HepG2 (cell line): ENCODE measurements around the gene HRC. TPM values are rescaled to one million over a fixed set of nuclear protein-coding genes. Genes with fewer than 3 reads are reported as not detected.
A peak's percentile ranks its signal among the peaks of the same experiment; 100 is the strongest.

Experiments used
- AHR ChIP-seq: IDR thresholded peaks from 2 replicates; pipeline ENCODE4 v1.6.1; 2018; ENCODE audit warnings: missing genetic modification reagents, missing compliant biosample characterization
- ARNT2 ChIP-seq: sonication (generic); formaldehyde crosslinking; IDR thresholded peaks from 2 replicates; pipeline ENCODE4 v1.8.0; 2022; ENCODE audit warnings: mild to moderate bottlenecking, low read depth, missing genetic modification reagents, moderate library complexity
- ETV5 ChIP-seq: IDR thresholded peaks from 2 replicates; pipeline ENCODE4 v1.6.1; 2018; ENCODE audit warnings: missing biosample characterization, missing genetic modification reagents, inconsistent platforms, borderline replicate concordance
- FOXK2 ChIP-seq: fragments of 450-650 bp; IDR thresholded peaks from 2 replicates; pipeline ENCODE4 v1.6.1; 2016
- GATAD1 ChIP-seq: IDR thresholded peaks from 2 replicates; pipeline ENCODE4 v1.6.1; 2016; ENCODE audit warnings: missing genetic modification reagents, missing compliant biosample characterization
- HDAC6 ChIP-seq: fragments of 200-600 bp; sonication (generic); IDR thresholded peaks from 2 replicates; pipeline ENCODE4 v1.7.0; 2017; ENCODE audit warnings: mild to moderate bottlenecking, antibody characterized with exemption, low read length, low read depth
- HES4 ChIP-seq: sonication (generic); formaldehyde crosslinking; IDR thresholded peaks from 2 replicates; pipeline ENCODE4 v1.9.0; 2021; ENCODE audit warnings: mild to moderate bottlenecking, missing genetic modification reagents, borderline replicate concordance
- HIVEP1 ChIP-seq: sonication (generic); formaldehyde crosslinking; IDR thresholded peaks from 2 replicates; pipeline ENCODE4 v1.4.0; 2020; ENCODE audit warnings: mild to moderate bottlenecking, missing genetic modification reagents
- HNRNPLL ChIP-seq: fragments of 200-400 bp; formaldehyde crosslinking; IDR thresholded peaks from 2 replicates; pipeline ENCODE4 v1.6.1; 2017; ENCODE audit warnings: mild to moderate bottlenecking, low read depth, low read length; ENCODE audit not compliant: poor library complexity, severe bottlenecking
- ISL2 ChIP-seq: sonication (generic); formaldehyde crosslinking; IDR thresholded peaks from 2 replicates; pipeline ENCODE4 v1.5.0; 2020; ENCODE audit warnings: missing genetic modification reagents
- ISX ChIP-seq: sonication (generic); formaldehyde crosslinking; conservative IDR thresholded peaks from 2 replicates; pipeline ENCODE4 v1.5.0; 2020; ENCODE audit warnings: missing genetic modification reagents
- KDM1A ChIP-seq: IDR thresholded peaks from 2 replicates; pipeline ENCODE4 v1.6.1; 2016; ENCODE audit warnings: missing compliant biosample characterization
- KMT2A ChIP-seq: sonication (generic); formaldehyde crosslinking; IDR thresholded peaks from 2 replicates; pipeline ENCODE4 v1.4.0; 2020; ENCODE audit warnings: missing genetic modification reagents
- MIXL1 ChIP-seq: IDR thresholded peaks from 2 replicates; pipeline ENCODE4 v1.6.1; 2016
- NFE2 ChIP-seq: sonication (generic); formaldehyde crosslinking; IDR thresholded peaks from 2 replicates; pipeline ENCODE4 v1.4.0; 2020; ENCODE audit warnings: missing genetic modification reagents
- NONO ChIP-seq, 2 experiments: fragments of 450-650 bp in 1 of 2; sonication (generic) in 1 of 2; formaldehyde crosslinking in 1 of 2; IDR thresholded peaks in 1 of 2; conservative IDR thresholded peaks in 1 of 2; 2 replicates each; pipeline versions ENCODE4 v1.6.1 to v1.8.0; 2017 to 2022; ENCODE audit warnings: mild to moderate bottlenecking in 1 of 2, missing genetic modification reagents in 1 of 2, moderate library complexity in 1 of 2
- RFXAP ChIP-seq: sonication (generic); formaldehyde crosslinking; IDR thresholded peaks from 2 replicates; pipeline ENCODE4 v1.4.0; 2020; ENCODE audit warnings: missing genetic modification reagents, borderline replicate concordance
- SP1 ChIP-seq, 2 experiments: fragments of 450-650 bp in 1 of 2; sonication (generic) in 1 of 2; formaldehyde crosslinking in 1 of 2; IDR thresholded peaks; 2 replicates each; pipeline versions ENCODE4 v1.4.0 to v1.6.1; 2016 to 2020; ENCODE audit warnings: missing genetic modification reagents in 1 of 2
- TBP ChIP-seq: sonication (generic); formaldehyde crosslinking; IDR thresholded peaks from 2 replicates; pipeline ENCODE4 v1.5.0; 2020; ENCODE audit warnings: missing genetic modification reagents
- ZFAT ChIP-seq: sonication (generic); formaldehyde crosslinking; conservative IDR thresholded peaks from 2 replicates; pipeline ENCODE4 v1.8.1; 2023; ENCODE audit warnings: missing genetic modification reagents, inconsistent platforms
- ZNF460 ChIP-seq: sonication (generic); formaldehyde crosslinking; IDR thresholded peaks from 2 replicates; pipeline ENCODE4 v1.5.1; 2020; ENCODE audit warnings: missing genetic modification reagents, mild to moderate bottlenecking, borderline replicate concordance
- ZNF543 ChIP-seq: sonication (generic); formaldehyde crosslinking; IDR thresholded peaks from 2 replicates; pipeline ENCODE4 v1.4.0; 2020; ENCODE audit warnings: mild to moderate bottlenecking, missing genetic modification reagents
- ZNF747 ChIP-seq: sonication (generic); formaldehyde crosslinking; IDR thresholded peaks from 2 replicates; pipeline ENCODE4 v1.8.1; 2023; ENCODE audit warnings: missing genetic modification reagents, mild to moderate bottlenecking, borderline replicate concordance
- ZSCAN31 ChIP-seq: sonication (generic); formaldehyde crosslinking; IDR thresholded peaks from 2 replicates; pipeline ENCODE4 v1.5.0; 2020; ENCODE audit warnings: low read depth, mild to moderate bottlenecking, missing genetic modification reagents
- polyA plus RNA-seq, 8 experiments: library from polyadenylated mRNA; depleted of rRNA in 3 of 8; stranded (reverse) in 7 of 8; unstranded in 1 of 8; fragments of >200 nt; fragmentation: Illumina TruSeq in 4 of 8; extraction: Trizol in 4 of 8; gene quantifications; 2 replicates each; pipeline versions ENCODE4 v1.2.1 to v1.2.3, GENCODE V29; 2011 to 2016; ENCODE audit warnings: low read depth in 4 of 8, missing spikeins in 1 of 8, mixed read lengths in 1 of 8; ENCODE audit not compliant: insufficient read depth in 1 of 8
- total RNA-seq, 5 experiments: library from RNA; depleted of rRNA; stranded (reverse); fragments of >200 nt; fragmentation: Illumina TruSeq; extraction: Trizol; gene quantifications; 2 replicates each; pipeline ENCODE4 v1.2.3, GENCODE V29; 2016; ENCODE audit warnings: low read depth in 1 of 5
- TF ChIP-seq, protein P1 (sequence below): sonication (generic); formaldehyde crosslinking; IDR thresholded peaks from 2 replicates; pipeline ENCODE4 v1.4.0; 2020; ENCODE audit warnings: missing genetic modification reagents, borderline replicate concordance
- TF ChIP-seq, protein P2 (sequence below): sonication (generic); formaldehyde crosslinking; IDR thresholded peaks from 2 replicates; pipeline ENCODE4 v1.8.1; 2023; ENCODE audit warnings: mild to moderate bottlenecking, missing genetic modification reagents

The HRC gene
- total and polyA plus RNA-seq, 2 of the 13 experiments (the other 11 are each of a cell fraction or from before 2014, with no cell fraction given), result 3.6 to 15.4 TPM

DNA sequence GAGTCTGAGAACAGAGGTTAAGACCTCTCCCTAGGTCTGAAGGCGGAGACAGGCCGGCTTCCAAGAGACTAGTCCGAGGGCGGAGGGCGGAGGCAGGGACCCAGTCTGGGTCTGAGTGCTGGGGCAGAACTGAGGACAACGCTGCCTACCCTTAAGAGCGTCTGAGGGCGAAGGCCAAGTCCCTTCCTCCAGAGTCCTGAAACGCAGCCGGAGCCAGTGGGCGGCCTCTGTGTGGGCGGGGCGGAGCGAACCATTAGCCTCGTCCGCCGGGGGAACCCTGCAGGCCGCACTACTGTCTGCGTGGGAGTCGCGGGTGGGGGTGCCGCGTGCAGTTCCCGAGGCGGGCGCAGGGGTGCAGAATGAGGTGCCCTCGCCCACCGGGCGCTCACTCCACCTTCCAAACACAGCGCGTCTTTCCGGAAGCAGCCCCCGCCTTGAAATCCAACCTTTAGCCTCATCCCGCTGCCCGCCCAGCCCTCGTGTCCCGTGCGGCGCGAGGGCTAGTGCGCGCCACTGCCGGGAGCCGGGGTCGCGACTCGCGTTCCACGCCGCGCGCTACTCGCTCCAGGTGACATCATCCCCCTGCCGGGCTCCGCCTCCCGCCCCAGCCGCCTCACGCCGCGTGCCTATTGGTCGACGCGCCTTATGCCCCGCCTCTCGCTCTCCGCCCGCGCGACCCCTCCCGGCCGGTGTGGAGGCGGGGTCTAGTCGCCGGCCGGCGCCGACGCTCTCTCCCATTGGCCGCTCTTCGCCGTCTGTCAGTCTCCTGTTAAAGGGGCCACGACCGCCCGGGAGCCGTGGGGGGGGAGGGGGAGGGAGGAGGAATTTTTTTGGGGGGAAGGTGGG, 36.4 kb downstream of the HRC start, which contains the start of gene C19orf73 (continued):
- TF ChIP-seq FOXK2 (peak; percentile 93), AHR (CRISPR knock-in tag) (peak; percentile 68; the same call in 1 of the 2 replicates), RFXAP (peak; percentile 86), SP1 (IDR thresholded peaks at IDR 0.05) (no peak), SP1 (CRISPR knock-in tag; IDR thresholded peaks at IDR 0.05) (peak; percentile 62), ARNT2 (CRISPR knock-in tag) (peak; percentile 82), HES4 (CRISPR knock-in tag) (peak; percentile 49; the same call in 1 of the 2 replicates), ZNF747 (CRISPR knock-in tag) (0 out of 2 replicates have a peak, but pooled peaks have one; percentile 28), ISL2 (CRISPR knock-in tag) (peak; percentile 62; the same call in 1 of the 2 replicates), HIVEP1 (CRISPR knock-in tag) (no peak), ZSCAN31 (0 out of 2 replicates have a peak, but pooled peaks have one; percentile 69), KDM1A (CRISPR knock-in tag) (no peak), KMT2A (CRISPR knock-in tag) (no peak), ZNF460 (CRISPR knock-in tag) (no peak), HNRNPLL (peak; percentile 52), ZNF543 (CRISPR knock-in tag) (0 out of 2 replicates have a peak, but pooled peaks have one; percentile 57), HDAC6 (no peak), NONO (IDR thresholded peaks at IDR 0.05) (no peak), NONO (CRISPR knock-in tag; conservative IDR thresholded peaks at IDR 0.05) (peak; percentile 68; the same call in 1 of the 2 replicates), ETV5 (CRISPR knock-in tag) (peak; percentile 63), ZFAT (CRISPR knock-in tag) (no peak), ISX (CRISPR knock-in tag) (no peak), MIXL1 (CRISPR knock-in tag) (no peak), TBP (CRISPR knock-in tag) (no peak), GATAD1 (CRISPR knock-in tag) (no peak), NFE2 (CRISPR knock-in tag) (no peak)
- TF ChIP-seq, protein P1, sequence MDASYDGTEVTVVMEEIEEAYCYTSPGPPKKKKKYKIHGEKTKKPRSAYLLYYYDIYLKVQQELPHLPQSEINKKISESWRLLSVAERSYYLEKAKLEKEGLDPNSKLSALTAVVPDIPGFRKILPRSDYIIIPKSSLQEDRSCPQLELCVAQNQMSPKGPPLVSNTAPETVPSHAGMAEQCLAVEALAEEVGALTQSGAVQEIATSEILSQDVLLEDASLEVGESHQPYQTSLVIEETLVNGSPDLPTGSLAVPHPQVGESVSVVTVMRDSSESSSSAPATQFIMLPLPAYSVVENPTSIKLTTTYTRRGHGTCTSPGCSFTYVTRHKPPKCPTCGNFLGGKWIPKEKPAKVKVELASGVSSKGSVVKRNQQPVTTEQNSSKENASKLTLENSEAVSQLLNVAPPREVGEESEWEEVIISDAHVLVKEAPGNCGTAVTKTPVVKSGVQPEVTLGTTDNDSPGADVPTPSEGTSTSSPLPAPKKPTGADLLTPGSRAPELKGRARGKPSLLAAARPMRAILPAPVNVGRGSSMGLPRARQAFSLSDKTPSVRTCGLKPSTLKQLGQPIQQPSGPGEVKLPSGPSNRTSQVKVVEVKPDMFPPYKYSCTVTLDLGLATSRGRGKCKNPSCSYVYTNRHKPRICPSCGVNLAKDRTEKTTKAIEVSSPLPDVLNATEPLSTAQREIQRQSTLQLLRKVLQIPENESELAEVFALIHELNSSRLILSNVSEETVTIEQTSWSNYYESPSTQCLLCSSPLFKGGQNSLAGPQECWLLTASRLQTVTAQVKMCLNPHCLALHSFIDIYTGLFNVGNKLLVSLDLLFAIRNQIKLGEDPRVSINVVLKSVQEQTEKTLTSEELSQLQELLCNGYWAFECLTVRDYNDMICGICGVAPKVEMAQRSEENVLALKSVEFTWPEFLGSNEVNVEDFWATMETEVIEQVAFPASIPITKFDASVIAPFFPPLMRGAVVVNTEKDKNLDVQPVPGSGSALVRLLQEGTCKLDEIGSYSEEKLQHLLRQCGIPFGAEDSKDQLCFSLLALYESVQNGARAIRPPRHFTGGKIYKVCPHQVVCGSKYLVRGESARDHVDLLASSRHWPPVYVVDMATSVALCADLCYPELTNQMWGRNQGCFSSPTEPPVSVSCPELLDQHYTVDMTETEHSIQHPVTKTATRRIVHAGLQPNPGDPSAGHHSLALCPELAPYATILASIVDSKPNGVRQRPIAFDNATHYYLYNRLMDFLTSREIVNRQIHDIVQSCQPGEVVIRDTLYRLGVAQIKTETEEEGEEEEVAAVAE (CRISPR knock-in tag), result 0 out of 2 replicates have a peak, but pooled peaks have one; percentile 35
- TF ChIP-seq, protein P2, sequence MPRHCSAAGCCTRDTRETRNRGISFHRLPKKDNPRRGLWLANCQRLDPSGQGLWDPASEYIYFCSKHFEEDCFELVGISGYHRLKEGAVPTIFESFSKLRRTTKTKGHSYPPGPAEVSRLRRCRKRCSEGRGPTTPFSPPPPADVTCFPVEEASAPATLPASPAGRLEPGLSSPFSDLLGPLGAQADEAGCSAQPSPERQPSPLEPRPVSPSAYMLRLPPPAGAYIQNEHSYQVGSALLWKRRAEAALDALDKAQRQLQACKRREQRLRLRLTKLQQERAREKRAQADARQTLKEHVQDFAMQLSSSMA (CRISPR knock-in tag), result peak; percentile 34; the same call in 1 of the 2 replicates
